Gastrocnemius medialis (tissue), 4 donors: ENCODE data around the gene WDR31.

Source experiments
- CTCF ChIP-seq, 5 experiments: fragments of 450-650 bp in 3 of 5; fragments of 200-600 bp in 2 of 5; sonication (generic) in 2 of 5; IDR thresholded peaks in 4 of 5; conservative IDR thresholded peaks in 1 of 5; 1 replicate in 4 of 5; 2 replicates in 1 of 5; pipeline ENCODE4 v1.5.1; 2016 to 2019; ENCODE audit warnings: antibody characterized with exemption in 5 of 5, mild to moderate bottlenecking in 3 of 5, moderate library complexity in 3 of 5
- POLR2A ChIP-seq, 2 donors: fragments of 450-650 bp; IDR thresholded peaks; one replicate each; pipeline ENCODE4 v1.6.1; 2017; ENCODE audit warnings: antibody characterized with exemption in 2 of 2, mild to moderate bottlenecking in 2 of 2, moderate library complexity in 2 of 2

GRCh38 chr9:113274474-113275156 lies 65.5 kb downstream of the WDR31 start:
- TF ChIP-seq CTCF (IDR thresholded peaks at IDR 0.05 in 4 of 5, conservative IDR thresholded peaks at IDR 0.05 in 1 of 5) (peak; percentile 64 to 77 (median 73)), POLR2A (IDR thresholded peaks at IDR 0.05) (no peak)
